GM21619 (cell line): ENCODE data around the gene RGL1.
A peak's percentile ranks its signal among the peaks of the same experiment; 100 is the strongest.

Experiments used
- ATAC-seq: cut with Tn5 transposase; IDR thresholded peaks from one replicate; pipeline ENCODE4 v1.9.1; 2021; ENCODE audit not compliant: unreplicated experiment

The RGL1 gene

DNA sequence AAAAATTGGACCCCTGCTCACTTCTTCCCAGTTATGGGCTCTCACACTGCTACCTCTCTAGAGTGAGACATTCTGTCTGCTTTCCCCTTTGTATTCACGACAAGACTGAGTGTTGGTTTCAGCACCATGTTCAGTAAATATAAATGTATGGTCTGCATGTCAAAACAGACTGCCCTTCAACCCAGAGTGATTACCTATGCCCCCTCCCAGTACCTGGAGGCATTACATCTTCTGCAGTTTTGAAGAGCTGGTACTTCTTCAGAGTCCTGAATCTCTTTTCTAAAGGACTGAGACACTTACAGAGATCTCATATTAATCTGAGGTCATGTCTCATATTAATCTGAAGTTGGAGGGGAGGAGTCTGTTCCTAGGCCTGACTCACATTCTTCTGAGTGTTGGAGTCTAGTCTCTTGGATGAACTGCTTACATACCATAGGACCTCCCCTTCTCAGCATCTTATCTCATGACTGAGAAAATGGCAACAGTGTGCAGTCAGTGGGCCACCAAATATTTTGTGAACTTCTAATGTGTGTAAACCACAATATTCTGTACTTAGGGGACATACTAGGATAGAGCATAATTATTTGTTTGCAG, 80.3 kb downstream of the RGL1 start:
- no peak for ATAC-seq

DNA sequence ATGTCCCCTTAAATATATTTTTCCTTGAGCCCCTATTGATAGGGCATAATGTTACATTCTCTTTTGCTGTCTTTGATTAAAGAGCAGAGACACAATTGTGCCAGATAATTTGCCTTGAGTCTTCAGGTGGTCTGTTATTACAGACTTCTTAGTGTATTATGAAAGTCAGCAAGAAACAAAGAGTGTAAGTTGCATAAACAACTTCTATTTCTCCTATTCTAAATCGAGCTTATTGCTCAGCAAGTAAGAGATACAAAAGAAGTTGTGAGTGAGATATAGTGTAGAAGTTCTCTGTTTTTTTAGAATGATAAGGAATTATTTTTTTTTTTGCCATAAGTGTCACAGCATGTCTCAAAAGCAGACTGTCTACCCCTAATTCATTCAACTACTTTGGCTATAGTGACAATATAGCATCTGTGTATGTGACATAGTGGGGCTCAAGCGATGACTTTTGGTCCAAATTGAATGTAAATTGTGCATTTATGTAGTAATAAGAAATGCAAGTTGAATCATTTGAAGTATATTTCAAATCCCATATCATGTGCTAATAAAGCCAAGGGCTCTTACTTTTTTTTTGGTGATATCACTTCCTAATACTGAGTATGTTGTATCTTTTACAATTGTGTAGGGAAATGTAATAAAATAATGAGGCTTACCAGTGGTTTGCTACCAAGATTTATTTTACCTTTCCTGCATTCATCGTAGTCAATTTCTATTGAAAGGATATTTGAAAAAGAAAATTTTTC, 81.3 kb downstream of the RGL1 start:
- ATAC-seq, result no peak

DNA sequence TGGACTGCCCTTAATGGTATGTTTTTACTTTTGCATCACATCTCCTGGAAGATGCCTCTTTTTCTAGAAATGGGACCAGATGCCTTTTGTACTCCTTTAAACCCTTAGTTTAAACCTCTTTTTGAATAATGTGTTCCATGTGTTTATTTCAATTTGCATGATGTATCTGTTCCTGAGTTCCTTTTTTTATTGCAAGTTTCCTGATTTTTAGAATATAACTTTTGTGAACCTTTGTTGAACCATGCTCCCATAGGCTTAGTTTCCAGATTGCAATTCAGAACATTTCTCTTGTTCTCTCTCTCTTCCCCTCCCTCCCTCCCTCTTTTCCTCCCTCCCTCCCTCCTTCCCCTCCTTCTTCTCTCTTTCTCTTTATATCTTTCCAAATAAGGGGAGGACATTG, 81.9 kb downstream of the RGL1 start:
- no peak for ATAC-seq

DNA sequence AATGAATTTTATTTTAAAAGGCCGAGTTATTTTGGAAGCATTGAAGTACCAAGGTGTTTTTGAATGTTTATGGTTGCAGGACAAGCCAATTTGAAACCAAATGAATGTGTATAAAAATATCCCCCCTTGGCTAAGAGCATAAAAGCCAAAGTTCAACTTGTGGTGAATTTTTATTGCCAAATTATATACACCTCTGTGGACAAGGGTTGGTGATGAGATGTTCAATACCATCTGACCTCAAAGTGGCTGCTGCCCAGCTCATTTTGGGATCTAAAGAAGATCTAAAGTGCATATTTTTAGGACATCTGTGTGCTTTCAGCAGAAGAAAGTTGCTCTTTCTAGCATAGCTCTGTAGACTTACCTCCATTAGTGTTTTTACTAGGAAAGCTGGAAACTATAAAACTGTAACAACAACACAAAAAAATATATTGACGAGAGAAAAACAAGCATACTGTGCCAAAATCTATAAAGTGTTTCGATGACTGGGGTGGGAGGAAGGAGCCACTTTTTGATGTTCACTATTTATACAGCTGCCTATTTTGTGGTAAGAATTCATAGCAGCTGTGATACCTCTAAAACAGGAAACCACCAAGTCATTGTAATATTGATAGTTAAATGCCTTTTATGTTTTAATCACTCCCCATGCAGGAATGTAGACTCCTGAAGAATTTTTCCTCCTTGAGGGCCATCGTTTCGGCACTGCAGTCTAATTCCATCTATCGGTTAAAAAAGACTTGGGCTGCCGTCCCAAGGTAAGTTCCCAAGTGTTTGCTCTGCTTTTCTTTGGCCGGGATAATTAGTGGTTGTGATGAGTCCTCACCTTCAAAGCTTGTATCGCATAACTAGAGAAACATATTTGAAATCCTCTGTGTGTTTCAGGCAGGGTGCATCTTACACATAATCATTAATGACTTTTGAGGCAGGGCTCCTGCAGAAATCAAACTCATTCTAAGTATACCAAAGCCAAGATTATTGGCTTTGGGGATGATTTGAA, 83.2 kb downstream of the RGL1 start:
- ATAC-seq, result no peak

DNA sequence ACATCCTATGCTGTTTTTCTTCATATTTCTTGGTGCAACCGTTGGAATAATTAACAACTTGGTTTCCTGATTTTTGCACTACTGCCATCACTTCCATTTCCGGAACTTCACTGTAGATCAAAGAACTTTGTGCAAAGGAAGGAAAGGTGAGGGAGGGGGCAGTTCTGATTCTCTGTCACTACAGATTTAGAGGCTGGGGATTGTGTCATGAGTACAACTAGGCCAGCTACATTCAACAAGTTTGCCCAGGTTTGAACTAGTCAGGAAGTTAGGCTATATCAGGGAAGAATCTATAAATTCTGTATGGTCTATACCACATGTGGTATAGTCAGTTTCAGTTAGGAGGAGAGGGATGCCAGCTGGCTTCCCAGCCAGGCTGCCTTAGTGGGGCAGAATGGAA, 84.2 kb downstream of the RGL1 start:
- no peak for ATAC-seq

DNA sequence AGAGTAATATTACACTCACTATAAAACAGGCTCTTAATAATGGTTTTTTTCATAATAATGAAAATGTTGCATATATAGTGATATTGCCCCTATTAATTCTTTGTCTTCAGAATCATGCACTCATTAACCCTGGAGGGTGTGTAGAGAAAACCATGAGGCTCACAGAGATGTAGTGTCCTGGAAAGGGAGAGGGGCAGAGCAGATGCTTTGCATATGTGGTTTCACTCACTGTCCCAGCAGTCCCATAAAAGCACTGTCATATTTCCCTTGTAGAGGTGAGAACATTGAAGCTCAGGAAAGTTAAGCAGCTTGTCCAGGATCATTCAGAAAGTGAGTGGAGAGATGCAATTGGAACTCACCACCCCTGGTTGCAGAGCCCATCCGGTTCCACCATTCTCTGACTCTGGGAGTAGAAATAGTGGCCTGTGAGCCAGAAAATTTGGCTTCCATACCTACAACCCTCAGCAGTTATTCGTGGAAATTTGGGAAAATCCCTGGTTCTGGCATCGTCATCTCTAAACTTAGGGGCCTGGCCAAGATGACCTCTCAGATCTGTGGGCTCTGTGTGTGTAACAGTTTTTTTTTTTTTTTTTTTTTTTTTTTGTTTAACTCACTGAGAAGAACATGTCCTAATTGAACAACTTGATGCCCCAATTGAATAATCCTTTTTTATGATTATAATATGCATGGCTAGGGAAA, 86.4 kb downstream of the RGL1 start:
- ATAC-seq, result peak; percentile 86

DNA sequence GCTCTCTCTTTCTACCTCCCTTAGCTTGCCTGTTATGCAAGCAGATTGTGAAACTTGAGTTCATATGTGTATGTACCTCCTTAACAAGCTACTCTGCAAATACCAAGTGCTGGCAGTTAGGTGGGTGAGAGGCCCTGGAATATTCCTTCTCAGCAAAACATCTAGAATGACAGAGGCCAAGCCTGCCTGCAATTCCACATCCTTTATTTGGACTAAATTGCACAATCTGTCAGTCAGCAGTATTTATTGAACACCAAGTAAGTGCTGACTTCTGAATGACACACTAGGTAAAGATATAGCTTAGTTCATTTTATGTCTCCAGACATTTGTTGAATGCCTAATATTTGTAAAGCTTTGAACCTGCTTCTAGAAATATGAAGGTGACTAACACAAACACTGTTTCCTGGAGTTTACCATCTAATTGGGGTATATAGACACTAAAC, 87.5 kb downstream of the RGL1 start:
- no peak for ATAC-seq

DNA sequence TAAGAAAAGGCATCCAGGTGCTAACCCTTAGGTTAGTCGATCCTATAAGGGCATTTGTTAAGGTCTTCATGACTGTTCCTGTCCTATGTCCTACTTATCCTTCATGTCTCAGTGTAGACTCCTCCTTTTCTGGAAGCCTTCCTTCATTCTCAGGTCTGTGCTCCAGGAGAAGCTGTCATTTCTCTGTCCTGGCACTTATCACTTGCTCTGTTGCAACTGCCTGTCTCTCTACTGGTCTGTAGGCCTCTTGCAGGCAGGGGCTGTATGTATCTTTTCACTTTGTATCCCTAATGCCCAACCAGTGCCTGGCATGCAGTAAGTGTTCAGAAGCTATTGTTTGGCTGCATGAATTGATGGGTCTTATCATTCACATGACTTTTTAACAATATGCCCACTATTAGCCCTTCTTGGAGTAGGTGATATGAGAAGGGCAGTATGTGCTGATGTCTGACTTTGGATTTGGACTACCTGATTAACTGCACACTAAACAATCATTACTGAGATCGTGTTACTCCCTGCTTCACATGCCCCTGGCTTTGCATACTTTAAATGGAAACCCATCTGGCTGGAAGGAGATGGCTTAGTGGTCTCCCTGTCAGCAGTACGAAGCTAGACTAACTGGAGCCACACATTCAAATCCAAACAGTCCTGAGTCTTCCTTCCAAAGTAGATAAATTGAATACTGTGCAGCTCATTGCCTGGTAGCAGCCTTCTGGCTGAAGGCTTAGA, 88.8 kb downstream of the RGL1 start:
- ATAC-seq, result no peak

DNA sequence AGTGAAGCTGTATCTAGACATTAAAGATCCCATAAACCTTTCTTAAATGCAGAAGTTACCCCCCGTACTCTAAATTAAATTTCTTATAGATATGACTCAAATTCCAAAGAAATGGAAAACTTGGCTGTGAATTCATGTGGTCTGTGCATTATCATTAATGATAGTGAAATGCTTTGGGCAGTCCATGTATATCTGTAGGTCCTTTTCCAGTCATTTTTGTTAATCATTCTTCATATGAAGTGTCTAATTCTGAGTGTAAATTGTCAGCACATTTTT, 89.3 kb downstream of the RGL1 start:
- no peak for ATAC-seq

DNA sequence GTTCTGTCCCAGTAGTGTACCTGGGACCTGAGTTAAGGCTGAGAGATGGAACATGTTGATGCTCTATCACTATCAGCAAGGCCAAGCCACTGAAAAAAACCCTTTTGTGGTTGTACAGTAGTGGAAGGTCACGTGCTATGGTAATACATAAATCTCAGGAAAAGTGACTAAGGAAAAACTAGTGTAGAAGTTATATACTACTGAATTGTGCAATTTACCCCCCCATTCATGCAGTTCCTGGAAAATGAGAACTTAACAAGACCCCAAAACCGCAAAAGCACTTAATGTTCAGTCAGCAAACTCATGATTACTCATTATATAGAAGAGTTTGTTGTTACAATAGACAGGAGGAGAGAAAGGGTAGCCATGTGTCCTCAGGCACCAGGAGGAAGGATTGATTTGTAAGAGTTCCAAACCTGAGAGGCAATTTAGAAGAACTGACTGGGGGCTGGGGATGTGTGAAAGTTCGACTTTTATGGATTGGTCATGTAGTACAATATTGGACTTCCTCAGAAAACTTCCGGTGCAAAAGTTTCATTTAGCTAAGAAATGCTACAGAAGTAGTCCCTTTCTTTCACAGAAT, 91.6 kb downstream of the RGL1 start:
- ATAC-seq, result no peak

DNA sequence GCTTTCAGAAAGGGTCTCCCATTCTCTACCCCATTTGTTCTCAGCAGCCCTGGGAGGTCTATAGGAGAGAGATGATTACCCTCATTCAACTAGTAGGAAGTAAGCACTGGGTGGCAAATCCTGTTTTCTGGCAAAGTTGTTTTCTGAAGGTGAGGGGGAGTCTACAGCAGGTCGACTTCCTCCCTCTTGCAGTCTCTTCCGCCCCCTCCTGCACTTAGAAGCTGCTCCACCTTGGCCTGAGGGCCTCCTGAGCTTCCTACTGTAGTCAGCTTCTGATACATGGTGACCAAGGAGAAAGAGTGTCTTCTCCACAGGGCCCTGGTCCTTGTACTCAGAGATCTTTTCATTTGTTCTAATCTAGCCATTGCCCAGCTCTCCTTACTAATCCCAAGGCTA, 93.1 kb downstream of the RGL1 start:
- ATAC-seq, result peak; percentile 4

DNA sequence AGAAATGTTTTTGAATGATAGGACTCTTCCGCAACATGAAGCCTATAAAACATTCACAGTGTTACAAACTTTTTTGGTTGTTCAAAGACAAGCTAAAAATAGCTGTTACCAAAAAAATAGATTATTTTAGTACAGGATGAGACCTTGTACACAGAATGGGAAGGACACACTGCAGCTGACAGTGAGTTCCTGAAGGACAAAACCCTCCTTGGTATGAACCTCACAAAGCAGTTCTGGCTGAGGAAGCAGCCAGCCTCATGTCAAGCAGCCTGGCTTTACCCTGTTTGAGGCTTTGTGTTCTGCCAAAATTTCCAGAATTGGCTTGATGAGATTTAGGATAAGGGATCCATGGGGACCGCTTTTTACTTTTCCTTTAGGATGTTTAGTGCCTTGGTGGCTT, 93.7 kb downstream of the RGL1 start:
- ATAC-seq, result no peak

DNA sequence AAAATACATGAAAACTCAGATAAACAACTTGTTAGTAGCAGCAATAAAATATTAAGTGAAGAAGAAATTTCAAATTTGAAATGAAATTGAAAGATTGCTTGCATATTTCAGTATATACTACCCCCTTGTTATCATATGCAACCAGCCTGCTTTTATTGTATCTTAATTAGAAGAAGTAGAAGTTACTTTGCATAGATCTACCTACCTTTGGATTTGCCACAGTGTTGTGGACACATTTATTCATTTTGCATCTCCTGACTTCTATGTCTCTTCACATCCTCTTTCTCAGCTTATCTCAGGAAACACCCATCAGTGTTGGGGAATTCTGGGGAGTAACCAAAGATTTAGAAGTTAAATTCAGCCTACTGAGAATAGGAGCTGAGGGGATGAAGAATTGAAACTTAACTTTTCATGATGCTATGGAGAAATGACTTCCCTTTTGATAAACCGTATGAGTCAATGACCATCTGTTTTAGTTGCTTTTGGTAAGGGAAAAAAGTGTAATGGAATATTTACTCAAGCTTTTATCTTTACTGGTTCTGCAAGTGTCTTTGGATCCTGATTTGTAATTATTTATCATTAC, 96.9 kb downstream of the RGL1 start:
- no peak for ATAC-seq

DNA sequence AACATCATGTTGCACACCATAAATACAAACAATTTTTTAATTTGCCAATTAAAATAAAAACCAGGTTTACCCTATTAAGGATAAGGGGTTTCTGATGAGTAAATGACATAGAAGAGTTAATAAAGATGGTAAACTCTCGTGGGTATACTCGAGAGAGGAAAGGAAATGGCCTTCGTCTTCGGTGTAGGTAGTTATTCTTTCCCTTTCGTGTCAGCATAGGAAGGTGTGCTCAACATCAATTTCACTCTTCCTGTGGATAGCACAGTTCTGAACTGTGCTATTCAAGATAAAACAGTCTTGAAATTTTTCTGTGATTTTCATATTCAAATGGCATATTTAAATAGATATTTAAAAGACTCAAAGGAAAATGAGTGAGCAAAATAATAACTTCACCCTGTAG, 98.2 kb downstream of the RGL1 start:
- ATAC-seq, result no peak

DNA sequence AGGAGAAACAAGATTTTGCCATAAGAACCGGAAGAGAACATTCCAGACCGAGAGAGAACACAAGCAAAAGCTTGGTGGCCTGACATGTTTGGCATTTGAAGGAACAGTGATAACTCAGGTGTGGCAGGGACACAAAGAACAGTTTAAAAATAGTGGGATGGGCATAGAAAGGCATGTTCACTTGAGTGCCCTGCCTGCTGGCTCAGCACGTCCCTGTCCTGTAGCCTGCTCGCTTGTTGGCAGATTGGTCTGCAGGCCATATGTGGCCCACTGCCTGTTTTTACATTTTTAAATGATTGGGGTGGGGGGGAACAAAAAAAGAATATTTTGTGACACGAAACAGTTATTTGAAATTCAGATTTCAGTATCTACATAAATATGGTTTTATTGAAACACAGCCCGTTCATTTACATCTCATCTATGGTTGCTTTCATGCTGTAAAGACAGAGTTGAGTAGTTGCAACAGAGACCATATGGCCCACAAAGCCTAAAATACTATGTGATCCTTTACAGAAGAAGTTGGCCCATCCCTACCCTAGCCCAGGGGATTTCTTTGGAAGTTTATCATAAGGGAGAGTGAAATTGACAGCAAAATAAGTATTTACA, 100.7 kb downstream of the RGL1 start:
- no peak for ATAC-seq

DNA sequence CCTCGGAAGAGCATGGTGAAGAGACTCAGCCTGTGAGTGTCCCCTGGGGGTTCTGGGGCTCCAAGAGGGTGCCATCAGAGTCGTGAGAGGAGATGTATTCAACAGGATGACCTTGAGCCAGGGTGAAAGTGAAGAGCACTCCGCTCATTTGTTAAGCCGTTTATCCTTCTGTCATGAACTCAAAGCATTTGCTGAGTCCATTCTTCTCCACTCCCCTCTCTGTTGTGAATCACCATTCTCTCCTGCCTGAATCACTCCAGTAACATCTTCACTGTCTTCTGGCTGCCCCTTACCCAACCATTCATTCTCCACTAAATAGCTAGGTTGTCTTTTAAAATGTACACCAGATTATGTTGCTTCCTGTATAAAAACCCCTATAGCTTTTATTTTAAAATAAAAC, 102.2 kb downstream of the RGL1 start:
- no peak for ATAC-seq

DNA sequence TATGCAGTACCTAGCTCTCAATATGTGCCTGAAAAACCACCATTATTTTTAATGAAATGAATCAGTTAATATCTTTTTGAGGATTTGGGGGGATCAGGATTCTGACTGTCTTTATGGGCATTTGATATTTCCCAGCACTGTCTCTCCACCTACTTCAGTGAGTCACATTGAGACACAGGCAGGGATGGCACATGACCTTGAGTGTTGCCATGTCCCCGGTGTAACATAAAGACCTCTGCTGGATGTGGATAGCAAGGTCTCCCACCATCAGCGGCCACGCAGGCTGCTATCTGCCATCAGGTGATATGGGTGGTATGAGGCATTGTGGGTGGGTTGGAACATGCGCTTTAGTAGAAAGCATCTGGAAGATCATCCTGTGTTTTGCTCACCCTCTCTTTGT, 103.2 kb downstream of the RGL1 start:
- no peak for ATAC-seq

DNA sequence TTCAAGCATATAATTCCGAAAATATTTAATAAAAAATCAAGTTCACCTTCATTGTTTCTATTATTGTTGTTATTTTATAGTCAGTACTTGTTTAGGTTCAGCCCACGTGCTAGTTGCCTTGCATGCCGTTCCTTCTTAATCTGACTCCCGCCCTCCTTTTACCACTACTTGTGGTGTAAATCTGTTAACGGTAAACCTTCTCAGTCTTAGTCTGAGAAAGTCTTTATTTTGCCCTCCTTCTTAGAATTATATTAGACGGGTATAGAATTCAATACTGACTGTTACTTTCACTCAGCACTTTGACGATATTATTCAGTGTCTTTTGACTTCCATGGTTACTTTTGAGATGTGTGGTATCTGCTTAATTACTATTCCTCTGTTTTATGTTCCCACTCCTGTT, 104.8 kb downstream of the RGL1 start:
- no peak for ATAC-seq

DNA sequence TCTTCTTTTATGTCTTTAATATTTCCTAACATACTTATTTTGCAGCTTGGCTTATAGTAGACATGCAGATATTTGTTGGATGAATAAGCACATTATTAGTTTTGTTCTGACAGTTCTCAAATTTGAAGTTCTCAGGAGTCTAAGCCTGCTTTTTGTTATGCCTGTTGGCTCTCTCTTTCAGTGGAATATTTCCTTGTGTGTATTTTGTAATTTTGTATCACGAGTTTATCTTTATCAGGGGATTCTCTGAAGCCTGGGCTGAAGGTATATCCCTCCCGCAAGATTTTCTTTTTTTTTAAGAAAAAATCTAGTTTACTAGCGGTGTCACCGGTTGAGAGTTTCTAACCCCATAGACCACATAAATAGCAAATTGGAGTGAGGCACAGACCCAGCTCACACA, 105.9 kb downstream of the RGL1 start:
- ATAC-seq, result no peak

DNA sequence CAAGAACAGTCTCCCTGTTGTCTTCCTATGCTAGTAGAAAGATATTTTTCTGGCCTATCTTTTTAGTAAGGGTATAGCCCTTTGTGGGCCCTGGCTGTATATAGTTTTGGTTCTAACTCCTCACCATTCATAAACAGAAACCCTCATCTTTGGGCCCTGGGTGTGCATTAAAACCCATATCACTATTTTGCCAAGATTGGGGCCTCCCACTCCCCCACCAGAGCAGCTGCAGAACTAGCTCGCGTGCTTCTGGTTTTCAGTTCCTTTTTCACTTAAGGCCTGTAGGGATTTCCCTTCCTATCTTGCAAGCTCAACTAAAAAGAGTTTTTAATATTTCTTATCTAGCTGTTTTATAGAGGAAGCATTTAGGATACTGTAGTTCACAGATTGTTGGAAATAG, 106.4 kb downstream of the RGL1 start:
- peak; percentile 69 for ATAC-seq
